Fibroblast of peridontal ligament (primary cell): ENCODE results near the gene RIMBP3B.
"Not testable (repeated sequence)": the region's sequence is repeated elsewhere in the genome, so short reads cannot be mapped to it uniquely, and the experiment has no call there.

Source experiments
- DNase-seq: peaks from one replicate; pipeline ENCODE4 v3.0.0-alpha.2; 2010; ENCODE audit errors: extremely low read depth

The RIMBP3B gene

GRCh38 chr22:21417853-21418252 is 34.3 kb downstream of the RIMBP3B start:
- not testable (repeated sequence) for DNase-seq

GRCh38 chr22:21418974-21419638 is 35.6 kb downstream of the RIMBP3B start:
- DNase-seq, result not testable (repeated sequence)

GRCh38 chr22:21420180-21420763 is 36.7 kb downstream of the RIMBP3B start:
- DNase-seq, result not testable (repeated sequence)

GRCh38 chr22:21424084-21424709 is 40.6 kb downstream of the RIMBP3B start:
- DNase-seq, result not testable (repeated sequence)

GRCh38 chr22:21434378-21435233 is 51.1 kb downstream of the RIMBP3B start:
- DNase-seq, result not testable (repeated sequence)

- DNase-seq, result not testable (repeated sequence)
Observed at GRCh38 chr22:21435998-21436810, 52.7 kb downstream of the RIMBP3B start.

DNA sequence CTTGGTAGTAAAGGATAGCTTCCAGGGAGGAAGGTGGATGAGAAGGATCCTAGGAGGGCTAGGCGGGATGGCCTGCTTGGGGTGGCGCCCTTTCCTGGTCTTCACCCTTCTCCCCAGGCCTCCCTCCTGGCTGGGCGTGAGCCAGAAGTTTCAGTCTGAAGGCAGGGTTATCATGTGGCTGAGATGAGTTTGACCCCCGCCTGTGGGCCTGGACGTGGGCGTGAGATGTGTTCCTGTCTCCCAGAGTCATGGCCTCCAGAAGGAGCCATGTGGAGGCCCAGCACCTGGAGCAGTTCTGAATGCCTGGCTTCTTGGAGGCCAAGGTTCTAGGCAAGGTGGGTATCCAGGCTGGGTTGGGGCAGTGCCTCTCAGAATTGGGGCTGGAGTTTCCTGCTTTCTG is 54.5 kb downstream of the RIMBP3B start:
- DNase-seq, result not testable (repeated sequence)
